22Rv1 (cell line): ENCODE results near the gene WNT2B.

ENCODE experiments used
- H3K27ac ChIP-seq: fragments of 450-650 bp; 2 replicates; pipeline ENCODE4 v1.5.1; 2017
- ZFX ChIP-seq: fragments of 450-650 bp; IDR thresholded peaks from 2 replicates; pipeline ENCODE4 v1.6.1; 2017; ENCODE audit warnings: antibody characterized with exemption, borderline replicate concordance
- TF ChIP-seq, protein P1 (sequence below): fragments of 450-650 bp; IDR thresholded peaks from 2 replicates; pipeline ENCODE4 v1.5.1; 2017; ENCODE audit warnings: mild to moderate bottlenecking

WNT2B gene

DNA sequence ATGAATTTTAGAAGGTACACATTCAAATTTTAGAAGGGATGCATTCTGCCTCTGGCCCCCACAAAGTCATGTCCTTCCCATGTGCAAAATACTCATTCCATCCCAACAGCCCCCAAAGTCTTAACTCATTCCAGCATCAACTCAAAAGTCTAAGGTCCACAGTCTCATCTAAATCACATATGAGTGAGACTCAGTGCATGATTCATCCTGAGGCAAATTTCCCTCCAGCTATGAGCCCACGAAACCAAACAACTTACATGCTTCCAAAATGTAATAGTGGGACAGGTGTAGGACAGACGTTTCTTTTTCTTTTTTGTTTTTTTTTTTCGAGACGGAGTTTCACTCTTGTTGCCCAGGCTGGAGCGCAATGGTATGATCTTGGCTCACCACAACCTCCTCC lies 12.5 kb upstream of the WNT2B start:
- no peak overlapping the region for H3K27ac ChIP-seq
- TF ChIP-seq ZFX = no peak
- TF ChIP-seq, protein P1, sequence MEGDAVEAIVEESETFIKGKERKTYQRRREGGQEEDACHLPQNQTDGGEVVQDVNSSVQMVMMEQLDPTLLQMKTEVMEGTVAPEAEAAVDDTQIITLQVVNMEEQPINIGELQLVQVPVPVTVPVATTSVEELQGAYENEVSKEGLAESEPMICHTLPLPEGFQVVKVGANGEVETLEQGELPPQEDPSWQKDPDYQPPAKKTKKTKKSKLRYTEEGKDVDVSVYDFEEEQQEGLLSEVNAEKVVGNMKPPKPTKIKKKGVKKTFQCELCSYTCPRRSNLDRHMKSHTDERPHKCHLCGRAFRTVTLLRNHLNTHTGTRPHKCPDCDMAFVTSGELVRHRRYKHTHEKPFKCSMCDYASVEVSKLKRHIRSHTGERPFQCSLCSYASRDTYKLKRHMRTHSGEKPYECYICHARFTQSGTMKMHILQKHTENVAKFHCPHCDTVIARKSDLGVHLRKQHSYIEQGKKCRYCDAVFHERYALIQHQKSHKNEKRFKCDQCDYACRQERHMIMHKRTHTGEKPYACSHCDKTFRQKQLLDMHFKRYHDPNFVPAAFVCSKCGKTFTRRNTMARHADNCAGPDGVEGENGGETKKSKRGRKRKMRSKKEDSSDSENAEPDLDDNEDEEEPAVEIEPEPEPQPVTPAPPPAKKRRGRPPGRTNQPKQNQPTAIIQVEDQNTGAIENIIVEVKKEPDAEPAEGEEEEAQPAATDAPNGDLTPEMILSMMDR = no peak

DNA sequence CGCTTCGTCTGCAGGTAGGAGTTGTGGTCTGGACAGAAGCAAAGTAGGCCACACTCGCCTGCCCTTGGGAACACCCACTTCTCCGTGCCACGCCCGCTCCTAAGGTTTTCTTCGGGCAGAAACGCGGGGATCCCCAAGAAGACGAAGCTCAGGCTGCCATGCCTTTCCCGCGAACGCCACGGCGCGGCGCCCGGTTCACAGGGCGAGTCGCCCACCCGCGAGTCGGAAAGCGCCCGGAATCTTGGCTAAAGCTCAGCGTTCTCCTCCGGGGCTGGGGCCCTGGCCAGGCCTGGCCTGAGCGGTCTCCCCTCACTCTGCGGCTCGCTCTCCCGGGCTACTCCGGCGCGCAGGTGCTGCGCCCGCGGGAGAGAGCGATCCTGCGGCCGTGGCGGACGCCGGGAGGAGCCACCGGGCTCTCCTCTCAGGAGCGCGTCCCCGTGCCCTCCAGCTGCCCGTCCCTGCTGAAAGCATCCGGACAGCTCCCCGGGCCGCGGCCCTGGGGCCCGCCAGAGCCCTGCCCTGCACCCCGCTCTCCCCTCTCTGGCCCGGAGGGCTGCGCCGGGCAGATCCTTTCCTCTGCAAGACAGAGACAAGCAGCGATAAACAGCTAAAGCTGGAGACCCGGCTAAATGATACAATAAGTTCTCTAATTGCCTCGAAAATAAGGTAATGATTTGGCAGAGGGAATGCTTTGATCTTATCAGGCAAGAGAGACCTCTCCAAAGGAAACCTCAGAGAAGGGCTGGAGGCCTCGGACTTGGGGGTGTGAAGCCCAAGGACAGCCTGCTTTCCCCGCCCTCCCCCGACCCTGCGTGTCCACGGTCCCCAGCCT lies 6.7 kb upstream of the WNT2B start:
- TF ChIP-seq, protein P1 = peak; percentile 84
- no peak for TF ChIP-seq ZFX
- H3K27ac ChIP-seq = no peak overlapping the region

DNA sequence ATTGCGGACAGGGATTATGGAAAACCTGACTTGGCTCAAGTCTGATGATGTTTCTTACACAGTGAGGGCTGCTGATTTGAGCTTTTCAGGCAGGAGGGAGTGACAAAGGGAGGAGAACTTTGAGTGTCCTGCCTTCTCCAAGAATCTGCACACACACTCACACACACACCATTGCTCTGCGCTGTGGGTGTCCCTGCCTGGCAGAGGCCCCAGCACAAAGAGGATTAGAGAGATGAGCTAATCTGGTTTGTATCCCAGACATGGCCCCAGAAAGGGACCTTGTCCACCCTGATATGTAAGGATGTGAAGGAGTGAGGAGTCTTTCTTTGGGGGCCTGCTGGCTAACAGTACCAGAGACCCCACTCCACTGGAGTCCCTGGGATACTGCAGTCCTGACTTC lies 5.9 kb upstream of the WNT2B start:
- TF ChIP-seq, protein P1 = no peak
- TF ChIP-seq ZFX = no peak
- H3K27ac ChIP-seq = no peak overlapping the region

DNA sequence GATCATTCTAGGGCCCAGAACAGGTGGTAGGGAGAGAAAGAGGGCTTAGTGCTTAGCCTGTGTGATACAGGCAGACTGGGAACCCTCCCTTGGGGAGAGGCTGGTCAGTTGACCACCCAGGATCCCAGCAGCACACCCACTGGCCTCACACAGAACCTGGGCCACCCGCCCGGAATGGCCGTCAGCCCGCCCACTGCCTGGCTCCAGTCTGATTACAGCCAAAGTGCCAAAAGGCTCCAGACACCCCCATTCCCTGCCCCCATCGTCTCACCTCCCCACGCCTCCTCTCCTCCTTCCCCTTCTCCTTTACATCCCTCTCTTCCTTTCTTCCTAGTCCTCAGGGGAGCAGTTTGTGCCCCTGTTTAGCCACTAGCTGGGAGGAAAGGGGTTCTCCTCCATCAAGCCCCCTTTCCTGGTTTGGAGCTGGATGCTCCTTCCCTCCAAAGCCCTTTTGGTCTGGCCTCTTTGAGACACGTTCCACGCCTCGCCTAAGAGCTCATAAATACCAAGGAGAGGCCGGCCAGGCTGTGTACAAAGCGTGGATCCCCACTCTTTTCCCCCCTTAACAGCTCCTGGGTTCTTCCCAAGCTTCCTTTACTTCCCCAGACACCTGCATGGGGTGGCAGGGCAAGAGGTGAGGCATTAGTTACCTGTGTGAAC lies 4.6 kb upstream of the WNT2B start:
- TF ChIP-seq ZFX = no peak
- TF ChIP-seq, protein P1 = no peak
- H3K27ac ChIP-seq = no peak overlapping the region

DNA sequence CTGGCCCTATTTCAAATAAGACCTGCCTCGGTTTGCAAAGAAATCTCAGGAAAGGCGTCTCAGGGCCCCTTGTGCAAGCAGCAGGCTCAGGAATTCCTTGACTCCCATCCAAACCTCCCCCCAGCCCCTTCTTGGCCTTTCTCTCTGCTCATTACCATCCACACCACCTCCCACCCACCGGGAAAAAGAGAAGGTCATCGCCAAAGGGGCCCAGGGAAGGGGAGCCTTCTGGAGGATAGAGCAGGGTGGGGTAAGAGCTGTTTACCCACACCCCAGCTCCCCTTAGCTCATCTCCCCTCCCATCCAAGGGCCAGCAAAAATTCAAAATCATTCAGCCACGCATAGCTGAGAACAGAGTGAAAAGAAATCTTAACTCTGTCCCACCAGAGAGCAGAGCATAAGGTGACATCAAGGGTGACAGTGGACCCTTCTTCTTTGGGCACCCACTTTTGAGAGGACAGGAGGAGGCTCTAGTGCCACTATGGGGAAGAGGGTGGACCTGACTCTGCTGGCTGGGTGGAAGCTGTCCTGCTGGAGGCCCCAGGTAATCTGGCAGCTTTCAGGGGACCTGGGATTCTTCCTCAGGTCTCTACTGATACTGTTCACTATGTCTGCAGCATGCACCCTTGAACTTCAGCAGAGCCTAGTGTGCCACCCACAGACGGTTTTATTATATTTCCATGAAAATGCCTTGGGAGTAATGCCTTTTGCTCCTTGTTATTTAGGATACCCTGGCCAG lies 3.9 kb upstream of the WNT2B start:
- no peak overlapping the region for H3K27ac ChIP-seq
- TF ChIP-seq, protein P1 = no peak
- TF ChIP-seq ZFX = no peak

DNA sequence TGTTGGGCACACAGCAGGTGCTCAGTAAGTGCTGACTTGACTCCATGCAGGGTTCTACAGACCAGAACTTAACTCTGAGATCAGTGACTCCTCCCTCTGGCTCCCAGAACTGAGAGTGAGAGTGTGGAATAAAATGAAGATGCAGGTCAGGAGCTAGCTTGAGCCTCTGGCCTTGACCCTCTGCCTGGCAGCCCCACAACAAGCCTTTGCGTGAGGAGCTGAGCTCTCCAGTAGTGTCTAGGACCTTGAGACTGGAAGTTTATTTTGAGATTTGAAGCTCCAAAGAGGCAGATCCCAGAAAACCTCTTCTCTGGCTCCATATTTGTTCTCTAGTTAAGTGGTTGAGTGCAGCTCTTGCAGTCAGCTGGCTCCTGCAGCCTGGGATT lies 3.4 kb upstream of the WNT2B start:
- H3K27ac ChIP-seq = no peak overlapping the region
- TF ChIP-seq ZFX = no peak
- TF ChIP-seq, protein P1 = no peak
